Thoracic aorta (tissue), 2 donors: ENCODE measurements around the gene SMTNL2. TPM values are rescaled to one million over a fixed set of nuclear protein-coding genes. Genes with fewer than 3 reads are reported as not detected.

Experiments
- ATAC-seq: fragments of 150-250 bp; one replicate; pipeline ENCODE4 v1.8.0; 2017; ENCODE audit warnings: low read depth; ENCODE audit not compliant: insufficient number of reproducible peaks, low FRiP score
- DNase-seq: peaks from one replicate; pipeline ENCODE4 v3.0.0-alpha.2; 2020; ENCODE audit warnings: low spot score
- H3K27ac ChIP-seq, 2 donors: fragments of 200-600 bp; sonication (generic); 1 replicate in 1 of 2; 2 replicates in 1 of 2; pipeline ENCODE4 v1.5.1; 2016; ENCODE audit warnings: mild to moderate bottlenecking in 2 of 2, moderate library complexity in 2 of 2
- H3K27me3 ChIP-seq: fragments of 200-600 bp; sonication (generic); replicated peaks from 2 replicates; pipeline ENCODE4 v1.6.0; 2016; ENCODE audit warnings: mild to moderate bottlenecking; ENCODE audit not compliant: insufficient read depth
- H3K36me3 ChIP-seq: fragments of 200-600 bp; sonication (generic); one replicate; pipeline ENCODE4 v1.5.1; 2016
- H3K4me1 ChIP-seq, 2 donors: fragments of 200-600 bp; sonication (generic); 1 replicate in 1 of 2; 2 replicates in 1 of 2; pipeline versions ENCODE4 v1.5.1 to v1.6.0; 2016; ENCODE audit warnings: low read depth in 2 of 2, mild to moderate bottlenecking in 1 of 2; ENCODE audit not compliant: control insufficient read depth in 1 of 2
- H3K4me3 ChIP-seq: fragments of 200-600 bp; sonication (generic); 2 replicates; pipeline ENCODE4 v1.5.1; 2016; ENCODE audit warnings: mild to moderate bottlenecking
- H3K9me3 ChIP-seq: fragments of 200-600 bp; sonication (generic); 2 replicates; pipeline ENCODE4 v1.5.1; 2016
- total RNA-seq, 2 donors: library from RNA; depleted of rRNA; stranded (reverse); fragments of >200 nt; gene quantifications; one replicate each; pipeline versions ENCODE4 v1.1.0 to v1.2.3, GENCODE V29; 2016
- TF ChIP-seq, protein P1 (sequence below): fragments of 200-600 bp; sonication (generic); IDR thresholded peaks from one replicate; pipeline ENCODE4 v1.5.1; 2019; ENCODE audit warnings: antibody characterized with exemption

Gene SMTNL2
- total RNA-seq, 2 donors from 2014 or later: 2.6 to 2.8 TPM

DNA sequence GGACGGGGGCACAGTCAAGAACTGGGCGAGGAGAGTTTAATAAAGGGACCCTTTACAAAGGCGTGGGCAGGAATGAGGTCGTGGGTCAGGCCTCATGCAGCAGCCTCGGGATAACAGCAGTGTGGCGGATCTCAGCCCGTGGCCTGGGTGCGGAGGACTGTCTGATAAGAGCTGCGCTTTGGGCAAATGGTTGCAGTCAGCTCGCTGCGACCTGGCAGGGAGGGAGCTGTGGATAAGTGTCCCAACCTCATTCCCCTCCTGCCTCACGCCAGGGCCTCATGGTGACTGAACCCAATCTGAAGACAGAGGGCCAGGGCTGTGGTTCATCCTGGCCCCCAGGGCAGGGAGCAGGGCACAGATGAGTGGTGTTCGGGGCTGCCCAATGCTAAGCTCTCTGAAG is 13.6 kb downstream of the SMTNL2 start:
- H3K27ac ChIP-seq: no peak overlapping the region
- DNase-seq: no peak

DNA sequence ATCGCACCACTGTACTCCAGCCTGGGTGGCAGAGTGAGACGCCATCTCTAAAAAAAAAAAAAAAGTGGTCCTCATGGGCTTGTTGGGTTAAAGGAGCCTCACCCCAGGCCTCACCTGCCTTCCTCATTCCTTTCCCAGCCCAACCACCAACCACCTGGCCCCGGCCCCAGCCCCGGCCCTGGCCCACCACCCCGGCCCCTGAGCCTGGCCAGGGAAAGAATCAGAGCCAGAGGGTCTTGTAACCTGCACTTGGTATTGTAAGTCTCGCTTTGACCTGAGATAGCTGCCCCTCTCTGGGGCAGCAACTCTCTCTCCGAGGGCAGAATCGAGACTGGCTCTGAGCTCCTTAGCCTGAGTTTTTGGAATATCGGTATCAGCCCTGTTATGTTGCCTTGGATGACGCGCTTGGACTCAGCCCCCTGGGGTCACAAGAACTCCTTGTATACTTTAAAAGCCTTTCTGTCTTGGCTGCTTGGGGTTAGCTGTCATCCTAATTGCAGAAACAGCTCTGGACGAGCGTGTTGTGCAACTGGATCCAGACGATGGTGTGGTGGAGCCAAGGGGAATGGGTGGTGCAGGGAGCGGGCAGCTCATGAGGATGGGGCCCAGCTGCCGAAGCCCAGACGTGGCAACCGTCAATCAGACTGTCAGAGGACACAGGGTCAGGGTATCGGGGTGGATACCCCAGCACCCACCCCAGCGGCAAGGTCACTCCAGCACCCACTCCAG is 14.6 kb downstream of the SMTNL2 start:
- Histone ChIP-seq H3K27ac (no peak overlapping the region), H3K4me3 (no peak overlapping the region), H3K36me3 (no peaks in the 10 kb centered on the region), H3K27me3 (no peaks in the 10 kb centered on the region), H3K4me1 (no peaks in the 10 kb centered on the region), H3K9me3 (no peaks in the 10 kb centered on the region)
- no peak for ATAC-seq
- TF ChIP-seq, protein P1, sequence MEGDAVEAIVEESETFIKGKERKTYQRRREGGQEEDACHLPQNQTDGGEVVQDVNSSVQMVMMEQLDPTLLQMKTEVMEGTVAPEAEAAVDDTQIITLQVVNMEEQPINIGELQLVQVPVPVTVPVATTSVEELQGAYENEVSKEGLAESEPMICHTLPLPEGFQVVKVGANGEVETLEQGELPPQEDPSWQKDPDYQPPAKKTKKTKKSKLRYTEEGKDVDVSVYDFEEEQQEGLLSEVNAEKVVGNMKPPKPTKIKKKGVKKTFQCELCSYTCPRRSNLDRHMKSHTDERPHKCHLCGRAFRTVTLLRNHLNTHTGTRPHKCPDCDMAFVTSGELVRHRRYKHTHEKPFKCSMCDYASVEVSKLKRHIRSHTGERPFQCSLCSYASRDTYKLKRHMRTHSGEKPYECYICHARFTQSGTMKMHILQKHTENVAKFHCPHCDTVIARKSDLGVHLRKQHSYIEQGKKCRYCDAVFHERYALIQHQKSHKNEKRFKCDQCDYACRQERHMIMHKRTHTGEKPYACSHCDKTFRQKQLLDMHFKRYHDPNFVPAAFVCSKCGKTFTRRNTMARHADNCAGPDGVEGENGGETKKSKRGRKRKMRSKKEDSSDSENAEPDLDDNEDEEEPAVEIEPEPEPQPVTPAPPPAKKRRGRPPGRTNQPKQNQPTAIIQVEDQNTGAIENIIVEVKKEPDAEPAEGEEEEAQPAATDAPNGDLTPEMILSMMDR: no peak
- no peak for DNase-seq

More for the DNA sequence above, 13.6 kb downstream of the SMTNL2 start:
- no peaks in the 10 kb centered on the region for H3K9me3 ChIP-seq
- H3K36me3 ChIP-seq: no peaks in the 10 kb centered on the region
- no peaks in the 10 kb centered on the region for H3K4me1 ChIP-seq
- no peak overlapping the region for H3K4me3 ChIP-seq
- TF ChIP-seq, protein P1: no peak
- ATAC-seq: no peak
- no peaks in the 10 kb centered on the region for H3K27me3 ChIP-seq

DNA sequence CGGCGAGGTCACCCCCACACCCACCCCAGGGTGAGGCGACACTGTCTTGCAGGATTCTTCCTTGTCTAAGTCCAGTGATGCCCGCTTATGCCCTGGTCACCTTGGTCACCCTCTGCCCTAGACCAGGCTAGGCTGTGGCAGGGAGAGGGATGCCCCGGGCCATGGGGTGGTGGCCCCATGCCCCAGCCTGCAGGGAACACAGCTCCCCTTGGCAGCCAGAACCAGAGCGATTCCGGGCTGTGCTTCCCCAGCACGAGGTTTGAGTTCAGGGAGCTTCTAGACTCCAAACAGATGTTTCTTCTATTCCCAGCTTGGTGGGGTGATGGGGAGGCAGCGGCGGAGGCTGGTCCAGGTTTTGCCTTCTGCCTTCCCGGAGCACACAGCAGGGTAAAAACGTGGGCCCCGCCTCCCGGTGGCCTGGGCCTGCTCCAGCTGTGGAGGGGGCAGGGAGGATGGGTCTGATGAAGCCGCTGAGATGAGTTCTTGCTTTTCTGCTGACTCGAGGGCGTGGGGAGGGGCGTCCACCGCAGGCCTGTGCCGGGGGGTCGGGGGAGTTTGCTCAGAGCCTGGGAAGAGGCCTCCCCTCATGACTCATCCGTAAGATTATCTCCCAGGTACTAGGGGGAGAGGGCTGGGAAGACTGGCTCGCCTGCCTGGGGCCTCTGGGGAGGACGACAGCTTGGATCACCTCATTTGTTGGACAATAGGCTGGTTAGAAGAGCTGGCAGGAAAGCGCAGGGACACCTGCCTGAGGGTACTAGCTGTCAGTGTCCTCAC is 15.4 kb downstream of the SMTNL2 start:
- ATAC-seq (no peak), DNase-seq (no peak)
- Histone ChIP-seq H3K9me3 (no peaks in the 10 kb centered on the region), H3K27me3 (no peaks in the 10 kb centered on the region), H3K36me3 (no peaks in the 10 kb centered on the region), H3K4me3 (no peak overlapping the region), H3K27ac (no peak overlapping the region), H3K4me1 (no peaks in the 10 kb centered on the region)
- TF ChIP-seq, protein P1: no peak

DNA sequence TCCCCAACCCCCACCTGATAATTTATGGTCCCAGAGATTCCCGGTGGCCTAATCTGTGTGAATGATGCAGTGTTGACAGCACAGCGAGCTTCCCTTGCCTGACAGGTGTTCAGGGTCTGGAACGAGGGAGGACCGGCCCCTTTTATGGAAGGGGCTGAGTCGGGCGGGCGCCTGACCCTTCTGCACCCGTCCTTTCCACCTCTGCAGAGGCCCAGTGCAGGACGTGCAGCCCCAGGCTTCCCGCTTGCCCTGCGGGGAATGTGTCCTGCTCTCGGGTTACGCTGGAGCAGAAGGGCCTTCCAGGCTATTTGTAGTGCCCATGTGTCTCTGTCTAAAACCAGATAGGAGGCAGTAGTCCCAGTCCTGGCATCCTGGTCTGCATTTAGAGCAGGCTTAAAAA is 16.2 kb downstream of the SMTNL2 start:
- ATAC-seq (no peak), DNase-seq (no peak)
- TF ChIP-seq, protein P1: no peak
- Histone ChIP-seq H3K27ac (no peak overlapping the region), H3K4me1 (no peaks in the 10 kb centered on the region), H3K9me3 (no peaks in the 10 kb centered on the region), H3K4me3 (no peak overlapping the region), H3K27me3 (no peaks in the 10 kb centered on the region), H3K36me3 (no peaks in the 10 kb centered on the region)

DNA sequence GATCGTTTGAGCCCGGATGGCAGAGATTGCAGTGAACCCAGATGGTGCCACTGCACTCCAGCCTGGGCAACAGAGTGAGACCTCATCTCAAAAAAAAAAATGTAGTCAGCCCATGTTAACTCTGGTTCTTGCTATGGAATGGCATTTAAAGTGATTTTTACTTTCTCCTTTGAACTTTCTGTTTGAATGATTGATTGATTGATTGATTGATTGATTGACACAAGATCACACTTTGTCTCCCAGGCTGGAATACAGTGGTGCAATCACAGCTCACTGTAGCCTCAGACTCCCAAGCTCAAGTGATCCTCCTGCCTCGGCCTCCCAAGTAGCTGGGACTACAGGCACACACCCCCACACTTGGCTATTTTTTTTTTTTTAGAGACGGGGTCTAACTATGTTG is 17.0 kb downstream of the SMTNL2 start:
- Histone ChIP-seq H3K4me3 (no peak overlapping the region), H3K9me3 (no peaks in the 10 kb centered on the region), H3K27ac (no peak overlapping the region), H3K27me3 (no peaks in the 10 kb centered on the region), H3K36me3 (no peaks in the 10 kb centered on the region), H3K4me1 (no peaks in the 10 kb centered on the region)
- ATAC-seq (no peak), DNase-seq (no peak)
- TF ChIP-seq, protein P1: no peak
